K562 (cell line): ENCODE results near the gene TMOD3. TPM values are rescaled to one million over a fixed set of nuclear protein-coding genes. Genes with fewer than 3 reads are reported as not detected.

Experiments
- ATAC-seq: fragments of 200-7000 bp; cut with Tn5 transposase; 3 replicates; pipeline ENCODE4 v1.9.1; 2020; ENCODE audit warnings: moderate library complexity
- BruUV-seq: library from RNA; stranded (reverse); fragments of 400-500 nt; replicated peaks from 2 replicates; lab custom pipeline; 2021; lab: Mats Ljungman, UMichigan
- CTCF ChIA-PET: fragments of 300-600 bp; formaldehyde crosslinking; extraction: SDS; loops from one replicate; lab custom pipeline; 2021; ENCODE audit warnings: low intra/inter-chr PET ratio; lab: Yijun Ruan, JAX
- POLR2A ChIA-PET: fragments of 300-600, 350-650 bp; sonication (Branson Sonifier 250); formaldehyde crosslinking; extraction: SDS; loops from one replicate; lab custom pipeline; 2021; ENCODE audit warnings: antibody characterized with exemption, inconsistent platforms; lab: Yijun Ruan, JAX
- DNase-seq, 4 experiments: peaks; one replicate each; pipeline versions ENCODE4 v3.0.0 to v3.0.0-alpha.2; 2011 to 2018; ENCODE audit warnings: low spot score in 3 of 4, mixed read lengths in 3 of 4; ENCODE audit errors: extremely low read depth in 1 of 4
- FAIRE-seq: peaks from 2 replicates; lab custom pipeline; 2011; peaks lifted over from hg19 to GRCh38; lab: Jason Lieb, UNC
- H2AFZ ChIP-seq: 2 replicates; pipeline ENCODE4 v1.6.0; 2011; ENCODE audit warnings: low read depth, low read length, control low read depth, inconsistent platforms
- H3K27ac ChIP-seq: fragments of 200-600 bp; 3 replicates; pipeline ENCODE4 v1.8.0; 2011; ENCODE audit warnings: low read depth, mild to moderate bottlenecking, control low read depth, inconsistent platforms, low read length, moderate library complexity, mixed read lengths; ENCODE audit errors: extremely low read depth
- H3K27me3 ChIP-seq, 2 experiments: fragments of 300-600 bp in 1 of 2; 2 replicates in 1 of 2; 3 replicates in 1 of 2; pipeline versions ENCODE4 v1.6.0 to v1.8.0; 2011; ENCODE audit warnings: inconsistent platforms in 2 of 2, low read length in 2 of 2, mild to moderate bottlenecking in 1 of 2, mixed read lengths in 1 of 2, moderate library complexity in 1 of 2; ENCODE audit not compliant: control insufficient read depth in 2 of 2, insufficient read depth in 2 of 2
- H3K36me3 ChIP-seq: fragments of 300-600 bp; 3 replicates; pipeline ENCODE4 v1.8.0; 2011; ENCODE audit warnings: mild to moderate bottlenecking, low read length, inconsistent platforms; ENCODE audit not compliant: control insufficient read depth, insufficient read depth
- H3K4me1 ChIP-seq, 2 experiments: fragments of 200-600 bp in 1 of 2; replicated peaks in 1 of 2; 2 replicates in 1 of 2; 3 replicates in 1 of 2; pipeline versions ENCODE4 v1.5.1 to v1.8.0; 2011; ENCODE audit warnings: inconsistent platforms in 2 of 2, low read length in 2 of 2, mild to moderate bottlenecking in 1 of 2, mixed read lengths in 1 of 2, moderate library complexity in 1 of 2; ENCODE audit not compliant: control insufficient read depth in 2 of 2, insufficient read depth in 2 of 2
- H3K4me2 ChIP-seq: 2 replicates; pipeline ENCODE4 v1.6.1; 2011; ENCODE audit warnings: low read length, control low read depth, inconsistent platforms, mixed read lengths; ENCODE audit not compliant: insufficient read depth
- H3K4me3 ChIP-seq: fragments of 200-600 bp; sonication (generic), shearing (Covaris generic); 2 replicates; pipeline ENCODE4 v1.5.1; 2016; ENCODE audit warnings: control low read depth, inconsistent platforms
- H3K79me2 ChIP-seq: fragments of 200-600 bp; 3 replicates; pipeline ENCODE4 v1.8.0; 2011; ENCODE audit warnings: low read length, inconsistent platforms; ENCODE audit not compliant: control insufficient read depth, insufficient read depth
- H3K9ac ChIP-seq, 2 experiments: 2 replicates each; pipeline versions ENCODE4 v1.6.0 to v1.6.1; 2011; ENCODE audit warnings: low read depth in 2 of 2, low read length in 2 of 2, control low read depth in 1 of 2, inconsistent platforms in 1 of 2, mild to moderate bottlenecking in 1 of 2, mixed read lengths in 1 of 2; ENCODE audit not compliant: insufficient read depth in 1 of 2
- H3K9me1 ChIP-seq: one replicate; pipeline ENCODE4 v1.6.0; 2011; ENCODE audit warnings: inconsistent platforms, mild to moderate bottlenecking, low read length, moderate library complexity; ENCODE audit not compliant: control insufficient read depth, insufficient read depth
- H3K9me3 ChIP-seq: replicated peaks from 2 replicates; pipeline ENCODE4 v1.5.1; 2011; ENCODE audit warnings: low read depth, low read length, inconsistent platforms; ENCODE audit not compliant: control insufficient read depth, insufficient read depth
- H4K20me1 ChIP-seq: replicated peaks from 2 replicates; pipeline ENCODE4 v1.6.1; 2011; ENCODE audit warnings: low read length, inconsistent platforms, mixed read lengths; ENCODE audit not compliant: control insufficient read depth, insufficient read depth
- ELF2 ChIP-seq: fragments of 250-450 bp; sonication (Bioruptor Pico); IDR thresholded peaks from 2 replicates; pipeline ENCODE4 v1.5.0; 2021; ENCODE audit warnings: mild to moderate bottlenecking
- ELF4 ChIP-seq: fragments of 450-650 bp; formaldehyde crosslinking; IDR thresholded peaks from 2 replicates; pipeline ENCODE4 v1.4.0; 2022; ENCODE audit warnings: missing genetic modification characterization
- EP400 ChIP-seq: fragments of 450-650 bp; IDR thresholded peaks from 2 replicates; pipeline ENCODE4 v1.6.1; 2017; ENCODE audit warnings: antibody characterized with exemption, mild to moderate bottlenecking, moderate library complexity
- ETV6 ChIP-seq, 3 experiments: fragments of 150-350 bp in 1 of 3; sonication (generic) in 1 of 3; formaldehyde crosslinking in 1 of 3; IDR thresholded peaks; 2 replicates each; pipeline versions ENCODE4 v1.6.1 to v1.8.0; 2014 to 2022; ENCODE audit warnings: borderline replicate concordance in 2 of 3, low read depth in 2 of 3, antibody characterized with exemption in 1 of 3, low read length in 1 of 3, mild to moderate bottlenecking in 1 of 3, missing genetic modification reagents in 1 of 3
- GABPB2 ChIP-seq: fragments of 250-450 bp; sonication (Bioruptor Pico); conservative IDR thresholded peaks from 2 replicates; pipeline ENCODE4 v1.5.1; 2021; ENCODE audit warnings: mild to moderate bottlenecking
- NRF1 ChIP-seq, 2 experiments: fragments of 450-650 bp; IDR thresholded peaks in 1 of 2; conservative IDR thresholded peaks in 1 of 2; 2 replicates each; pipeline ENCODE4 v1.6.1; 2014; ENCODE audit warnings: mild to moderate bottlenecking in 2 of 2
- PHB2 ChIP-seq: fragments of 450-650 bp; IDR thresholded peaks from 2 replicates; pipeline ENCODE4 v1.6.1; 2017; ENCODE audit warnings: low read depth
- SMAD2 ChIP-seq: fragments of 150-350 bp; IDR thresholded peaks from 2 replicates; pipeline ENCODE4 v1.6.1; 2014; ENCODE audit warnings: low read depth, mild to moderate bottlenecking, low read length
- ZNF431 ChIP-seq: sonication (generic); formaldehyde crosslinking; IDR thresholded peaks from 2 replicates; pipeline ENCODE4 v1.8.0; 2022; ENCODE audit warnings: mild to moderate bottlenecking, missing genetic modification reagents
- ZSCAN29 ChIP-seq: fragments of 450-650 bp; IDR thresholded peaks from 2 replicates; pipeline ENCODE4 v1.6.1; 2017
- WGBS: fragments of 100-300 bp; shearing (Covaris generic); methylation state at CpG from one replicate; pipeline ENCODE4 v1.1.6; 2016; ENCODE audit warnings: low coverage, mixed read lengths; ENCODE audit not compliant: insufficient coverage; ENCODE audit errors: missing lambda C conversion rate; 5-methylcytosine and 5-hydroxymethylcytosine counted together
- in situ Hi-C: fragments of 300-500 bp; cut with MboI; formaldehyde crosslinking; loops from 4 replicates; pipeline ENCODE4 v1.15.0; 2018; ENCODE audit warnings: inconsistent platforms, mixed read lengths
- intact Hi-C: fragments of 100-400 bp; cut with micrococcal nuclease; formaldehyde crosslinking; loops from 2 replicates; pipeline ENCODE4 v1.14.2; 2022
- polyA plus RNA-seq, 8 experiments: library from polyadenylated mRNA; depleted of rRNA in 4 of 8; stranded (reverse) in 5 of 8; unstranded in 3 of 8; fragments of >200 nt; fragmentation: Nextera tagmentation in 2 of 8; fragmentation: Illumina TruSeq in 1 of 8; extraction: Ambion mirVana in 2 of 8; extraction: Trizol in 1 of 8; gene quantifications; 2 replicates each; pipeline versions ENCODE4 v1.2.1 to v1.2.3, GENCODE V29; 2011 to 2014; ENCODE audit warnings: inconsistent platforms in 1 of 8, missing spikeins in 1 of 8
- total RNA-seq, 7 experiments: library from RNA; depleted of rRNA in 6 of 7; stranded (reverse); fragments of >200 nt in 6 of 7; fragmentation: Illumina TruSeq in 2 of 7; extraction: Trizol in 2 of 7; gene quantifications; 2 replicates each; pipeline versions ENCODE4 v1.2.1 to v1.2.3, GENCODE V29; 2011 to 2021; ENCODE audit warnings: low replicate concordance in 1 of 7
- TF ChIP-seq, protein P1 (sequence below), 2 experiments: fragments of 150-350 bp in 1 of 2; IDR thresholded peaks; 2 replicates each; pipeline ENCODE4 v1.6.1; 2012 to 2016; ENCODE audit warnings: low read depth in 2 of 2, low read length in 2 of 2, mild to moderate bottlenecking in 1 of 2, moderate library complexity in 1 of 2
- TF ChIP-seq, protein P2 (sequence below): fragments of 450-650 bp; IDR thresholded peaks from 2 replicates; pipeline ENCODE4 v1.6.1; 2016; ENCODE audit warnings: mild to moderate bottlenecking
- TF ChIP-seq, protein P3 (sequence below), 2 experiments: fragments of 450-650 bp in 1 of 2; sonication (generic) in 1 of 2; formaldehyde crosslinking; conservative IDR thresholded peaks; 2 replicates each; pipeline versions ENCODE4 v1.4.0 to v1.8.1; 2020 to 2022; ENCODE audit warnings: mild to moderate bottlenecking in 1 of 2, missing genetic modification reagents in 1 of 2
- TF ChIP-seq, protein P4 (sequence below): fragments of 200-400 bp; formaldehyde crosslinking; IDR thresholded peaks from 2 replicates; pipeline ENCODE4 v1.6.1; 2017; ENCODE audit warnings: mild to moderate bottlenecking, low read depth, low read length, moderate library complexity

The TMOD3 gene
- total and polyA plus RNA-seq, 9 of the 15 experiments (the other 6 are each of a cell fraction or from before 2014, with no cell fraction given), result 6.8 to 45.0 (median 30.9) TPM

DNA sequence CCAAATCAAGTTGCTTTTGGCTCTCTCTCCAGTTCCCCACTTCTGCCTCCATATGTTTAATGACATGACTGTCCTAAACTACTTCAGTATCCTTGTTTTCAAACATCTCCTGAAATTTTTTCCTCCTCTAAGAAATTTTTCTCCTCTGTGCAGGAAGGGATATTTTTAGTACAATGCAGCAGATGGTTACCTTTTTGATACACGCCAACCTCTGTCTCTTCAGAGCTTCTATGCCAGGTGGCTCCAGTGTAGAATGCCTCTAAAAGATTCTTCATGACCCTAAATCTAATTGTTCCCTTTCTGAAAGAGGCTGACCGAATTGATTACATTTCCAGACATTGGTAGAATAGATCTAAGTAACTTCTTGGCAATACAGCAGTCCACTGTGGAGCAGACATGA is 33.7 kb downstream of the TMOD3 start:
- no peak overlapping the region for H2AFZ ChIP-seq
- DNase-seq, result no peak
- no peak for ATAC-seq
- H3K9me3 ChIP-seq, result no peaks in the 10 kb centered on the region
- WGBS, result 92% methylated on average over 2 of the region's 2 CpGs
- H3K4me3 ChIP-seq, result no peak overlapping the region
- no peak for FAIRE-seq
- no peak overlapping the region for H3K9ac ChIP-seq
- peaks cover 19% of the 10 kb centered on the region for H3K79me2 ChIP-seq
- peaks cover 44% of the 10 kb centered on the region for H3K36me3 ChIP-seq
- BruUV-seq, result no TSS peak
- no peaks in the 10 kb centered on the region for H3K9me1 ChIP-seq
- in situ Hi-C loops (no loop called here), intact Hi-C loops (no loop called here)
- no peak overlapping the region for H3K4me2 ChIP-seq
- no peak overlapping the region for H3K27ac ChIP-seq
- CTCF ChIA-PET, result no interaction called here
- no peaks in the 10 kb centered on the region for H3K27me3 ChIP-seq
- no peaks in the 10 kb centered on the region; a peak in 1 of 5 replicates for H3K4me1 ChIP-seq
- POLR2A ChIA-PET, result interaction anchor here (0.8 to 1.7 kb wide), 3 partner anchors 10 to 158 kb away, joined by 4 to 6 read pairs (median 4); no protein-coding TSS in a partner anchor
- no peaks in the 10 kb centered on the region for H4K20me1 ChIP-seq
- TF ChIP-seq ETV6 (IDR thresholded peaks at IDR 0.05; ENCODE audit: borderline replicate concordance in 1 of 2, low read depth in 2 of 2, low read length in 1 of 2) (no peak), ETV6 (CRISPR knock-in tag; IDR thresholded peaks at IDR 0.05; ENCODE audit: borderline replicate concordance) (no peak), ELF4 (CRISPR knock-in tag) (no peak), EP400 (no peak), PHB2 (no peak), ZNF431 (CRISPR knock-in tag) (no peak), ZSCAN29 (no peak), NRF1 (conservative IDR thresholded peaks at IDR 0.05 in 1 of 2, IDR thresholded peaks at IDR 0.05 in 1 of 2) (no peak), ELF2 (no peak), GABPB2 (no peak), SMAD2 (no peak)
- TF ChIP-seq, protein P1, sequence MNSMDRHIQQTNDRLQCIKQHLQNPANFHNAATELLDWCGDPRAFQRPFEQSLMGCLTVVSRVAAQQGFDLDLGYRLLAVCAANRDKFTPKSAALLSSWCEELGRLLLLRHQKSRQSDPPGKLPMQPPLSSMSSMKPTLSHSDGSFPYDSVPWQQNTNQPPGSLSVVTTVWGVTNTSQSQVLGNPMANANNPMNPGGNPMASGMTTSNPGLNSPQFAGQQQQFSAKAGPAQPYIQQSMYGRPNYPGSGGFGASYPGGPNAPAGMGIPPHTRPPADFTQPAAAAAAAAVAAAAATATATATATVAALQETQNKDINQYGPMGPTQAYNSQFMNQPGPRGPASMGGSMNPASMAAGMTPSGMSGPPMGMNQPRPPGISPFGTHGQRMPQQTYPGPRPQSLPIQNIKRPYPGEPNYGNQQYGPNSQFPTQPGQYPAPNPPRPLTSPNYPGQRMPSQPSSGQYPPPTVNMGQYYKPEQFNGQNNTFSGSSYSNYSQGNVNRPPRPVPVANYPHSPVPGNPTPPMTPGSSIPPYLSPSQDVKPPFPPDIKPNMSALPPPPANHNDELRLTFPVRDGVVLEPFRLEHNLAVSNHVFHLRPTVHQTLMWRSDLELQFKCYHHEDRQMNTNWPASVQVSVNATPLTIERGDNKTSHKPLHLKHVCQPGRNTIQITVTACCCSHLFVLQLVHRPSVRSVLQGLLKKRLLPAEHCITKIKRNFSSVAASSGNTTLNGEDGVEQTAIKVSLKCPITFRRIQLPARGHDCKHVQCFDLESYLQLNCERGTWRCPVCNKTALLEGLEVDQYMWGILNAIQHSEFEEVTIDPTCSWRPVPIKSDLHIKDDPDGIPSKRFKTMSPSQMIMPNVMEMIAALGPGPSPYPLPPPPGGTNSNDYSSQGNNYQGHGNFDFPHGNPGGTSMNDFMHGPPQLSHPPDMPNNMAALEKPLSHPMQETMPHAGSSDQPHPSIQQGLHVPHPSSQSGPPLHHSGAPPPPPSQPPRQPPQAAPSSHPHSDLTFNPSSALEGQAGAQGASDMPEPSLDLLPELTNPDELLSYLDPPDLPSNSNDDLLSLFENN (IDR thresholded peaks at IDR 0.05; ENCODE audit: low read depth in 2 of 2, low read length in 2 of 2), result no peak
- TF ChIP-seq, protein P2, sequence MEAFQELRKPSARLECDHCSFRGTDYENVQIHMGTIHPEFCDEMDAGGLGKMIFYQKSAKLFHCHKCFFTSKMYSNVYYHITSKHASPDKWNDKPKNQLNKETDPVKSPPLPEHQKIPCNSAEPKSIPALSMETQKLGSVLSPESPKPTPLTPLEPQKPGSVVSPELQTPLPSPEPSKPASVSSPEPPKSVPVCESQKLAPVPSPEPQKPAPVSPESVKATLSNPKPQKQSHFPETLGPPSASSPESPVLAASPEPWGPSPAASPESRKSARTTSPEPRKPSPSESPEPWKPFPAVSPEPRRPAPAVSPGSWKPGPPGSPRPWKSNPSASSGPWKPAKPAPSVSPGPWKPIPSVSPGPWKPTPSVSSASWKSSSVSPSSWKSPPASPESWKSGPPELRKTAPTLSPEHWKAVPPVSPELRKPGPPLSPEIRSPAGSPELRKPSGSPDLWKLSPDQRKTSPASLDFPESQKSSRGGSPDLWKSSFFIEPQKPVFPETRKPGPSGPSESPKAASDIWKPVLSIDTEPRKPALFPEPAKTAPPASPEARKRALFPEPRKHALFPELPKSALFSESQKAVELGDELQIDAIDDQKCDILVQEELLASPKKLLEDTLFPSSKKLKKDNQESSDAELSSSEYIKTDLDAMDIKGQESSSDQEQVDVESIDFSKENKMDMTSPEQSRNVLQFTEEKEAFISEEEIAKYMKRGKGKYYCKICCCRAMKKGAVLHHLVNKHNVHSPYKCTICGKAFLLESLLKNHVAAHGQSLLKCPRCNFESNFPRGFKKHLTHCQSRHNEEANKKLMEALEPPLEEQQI, result no peak
- TF ChIP-seq, protein P3, sequence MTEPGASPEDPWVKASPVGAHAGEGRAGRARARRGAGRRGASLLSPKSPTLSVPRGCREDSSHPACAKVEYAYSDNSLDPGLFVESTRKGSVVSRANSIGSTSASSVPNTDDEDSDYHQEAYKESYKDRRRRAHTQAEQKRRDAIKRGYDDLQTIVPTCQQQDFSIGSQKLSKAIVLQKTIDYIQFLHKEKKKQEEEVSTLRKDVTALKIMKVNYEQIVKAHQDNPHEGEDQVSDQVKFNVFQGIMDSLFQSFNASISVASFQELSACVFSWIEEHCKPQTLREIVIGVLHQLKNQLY (CRISPR knock-in tag; conservative IDR thresholded peaks at IDR 0.05), result no peak
- TF ChIP-seq, protein P4, sequence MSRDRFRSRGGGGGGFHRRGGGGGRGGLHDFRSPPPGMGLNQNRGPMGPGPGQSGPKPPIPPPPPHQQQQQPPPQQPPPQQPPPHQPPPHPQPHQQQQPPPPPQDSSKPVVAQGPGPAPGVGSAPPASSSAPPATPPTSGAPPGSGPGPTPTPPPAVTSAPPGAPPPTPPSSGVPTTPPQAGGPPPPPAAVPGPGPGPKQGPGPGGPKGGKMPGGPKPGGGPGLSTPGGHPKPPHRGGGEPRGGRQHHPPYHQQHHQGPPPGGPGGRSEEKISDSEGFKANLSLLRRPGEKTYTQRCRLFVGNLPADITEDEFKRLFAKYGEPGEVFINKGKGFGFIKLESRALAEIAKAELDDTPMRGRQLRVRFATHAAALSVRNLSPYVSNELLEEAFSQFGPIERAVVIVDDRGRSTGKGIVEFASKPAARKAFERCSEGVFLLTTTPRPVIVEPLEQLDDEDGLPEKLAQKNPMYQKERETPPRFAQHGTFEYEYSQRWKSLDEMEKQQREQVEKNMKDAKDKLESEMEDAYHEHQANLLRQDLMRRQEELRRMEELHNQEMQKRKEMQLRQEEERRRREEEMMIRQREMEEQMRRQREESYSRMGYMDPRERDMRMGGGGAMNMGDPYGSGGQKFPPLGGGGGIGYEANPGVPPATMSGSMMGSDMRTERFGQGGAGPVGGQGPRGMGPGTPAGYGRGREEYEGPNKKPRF, result no peak
